ENCODE measurements around the gene ZMYND11.
"Not testable (repeated sequence)": the region's sequence is repeated elsewhere in the genome, so short reads cannot be mapped to it uniquely, and the experiment has no call there.

The ZMYND11 gene

GRCh38 chr10:244227-244626 lies 109.0 kb downstream of the ZMYND11 start:
- no peak for DNase-seq (ENCODE audit: low read depth in 2 of 2)

- no peak for DNase-seq (ENCODE audit: low read depth in 2 of 2)
Observed at GRCh38 chr10:246431-246830, 111.2 kb downstream of the ZMYND11 start.

- DNase-seq (ENCODE audit: low read depth in 2 of 2): no peak
Observed at GRCh38 chr10:247480-247879, 112.2 kb downstream of the ZMYND11 start.

GRCh38 chr10:248307-248706 lies 113.1 kb downstream of the ZMYND11 start:
- DNase-seq (ENCODE audit: low read depth in 2 of 2): no peak

- DNase-seq (ENCODE audit: low read depth in 2 of 2): no peak
Observed at GRCh38 chr10:251982-252582, 116.8 kb downstream of the ZMYND11 start.

GRCh38 chr10:260819-261429 lies 125.7 kb downstream of the ZMYND11 start:
- no peak for DNase-seq (ENCODE audit: low read depth in 2 of 2)

GRCh38 chr10:264160-265073 lies 129.2 kb downstream of the ZMYND11 start:
- DNase-seq (ENCODE audit: low read depth in 2 of 2): not testable (repeated sequence)

- not testable (repeated sequence) for DNase-seq (ENCODE audit: low read depth in 2 of 2)
Observed at GRCh38 chr10:265074-265440, 129.8 kb downstream of the ZMYND11 start.

GRCh38 chr10:265816-266588 lies 130.7 kb downstream of the ZMYND11 start:
- DNase-seq (ENCODE audit: low read depth in 2 of 2): not testable (repeated sequence)

- DNase-seq (ENCODE audit: low read depth in 2 of 2): no peak
Observed at GRCh38 chr10:266974-267425, 131.7 kb downstream of the ZMYND11 start.

GRCh38 chr10:267705-268104 lies 132.4 kb downstream of the ZMYND11 start:
- DNase-seq (ENCODE audit: low read depth in 2 of 2): no peak

GRCh38 chr10:269440-270074 lies 134.3 kb downstream of the ZMYND11 start:
- DNase-seq (ENCODE audit: low read depth in 2 of 2): no peak

- DNase-seq (ENCODE audit: low read depth in 2 of 2): no peak
Observed at GRCh38 chr10:271201-271600, 135.9 kb downstream of the ZMYND11 start.

GRCh38 chr10:271722-272121 lies 136.5 kb downstream of the ZMYND11 start:
- no peak for DNase-seq (ENCODE audit: low read depth in 2 of 2)

- no peak for DNase-seq (ENCODE audit: low read depth in 2 of 2)
Observed at GRCh38 chr10:273088-273487, 137.8 kb downstream of the ZMYND11 start.

- no peak for DNase-seq (ENCODE audit: low read depth in 2 of 2)
Observed at GRCh38 chr10:274866-275265, 139.6 kb downstream of the ZMYND11 start.

GRCh38 chr10:275680-276079 lies 140.4 kb downstream of the ZMYND11 start:
- no peak for DNase-seq (ENCODE audit: low read depth in 2 of 2)

- DNase-seq (ENCODE audit: low read depth in 2 of 2): no peak
Observed at GRCh38 chr10:277963-278362, 142.7 kb downstream of the ZMYND11 start.

- no peak for DNase-seq (ENCODE audit: low read depth in 2 of 2)
Observed at GRCh38 chr10:278707-279106, 143.5 kb downstream of the ZMYND11 start.

- no peak for DNase-seq (ENCODE audit: low read depth in 2 of 2)
Observed at GRCh38 chr10:279232-279631, 144.0 kb downstream of the ZMYND11 start.

GRCh38 chr10:279655-280054 lies 144.4 kb downstream of the ZMYND11 start:
- DNase-seq (ENCODE audit: low read depth in 2 of 2): no peak
